Tibial nerve (tissue), 4 donors: Measurements from ENCODE around the gene DPEP2.

Experiments used
- EP300 ChIP-seq, 2 donors: sonication (generic); formaldehyde crosslinking; IDR thresholded peaks; one replicate each; pipeline ENCODE4 v1.6.1; 2017; ENCODE audit warnings: antibody characterized with exemption in 2 of 2, mild to moderate bottlenecking in 1 of 2
- POLR2A ChIP-seq, 2 donors: fragments of 450-650 bp; IDR thresholded peaks; one replicate each; pipeline ENCODE4 v1.6.1; 2017; ENCODE audit warnings: antibody characterized with exemption in 2 of 2, mild to moderate bottlenecking in 2 of 2, moderate library complexity in 2 of 2
- TF ChIP-seq, protein P1 (sequence below), 5 experiments: fragments of 200-600 bp in 3 of 5; fragments of 450-650 bp in 2 of 5; sonication (generic) in 3 of 5; IDR thresholded peaks; one replicate each; pipeline ENCODE4 v1.5.1; 2016 to 2019; ENCODE audit warnings: antibody characterized with exemption in 5 of 5, mild to moderate bottlenecking in 3 of 5, moderate library complexity in 2 of 5

DNA sequence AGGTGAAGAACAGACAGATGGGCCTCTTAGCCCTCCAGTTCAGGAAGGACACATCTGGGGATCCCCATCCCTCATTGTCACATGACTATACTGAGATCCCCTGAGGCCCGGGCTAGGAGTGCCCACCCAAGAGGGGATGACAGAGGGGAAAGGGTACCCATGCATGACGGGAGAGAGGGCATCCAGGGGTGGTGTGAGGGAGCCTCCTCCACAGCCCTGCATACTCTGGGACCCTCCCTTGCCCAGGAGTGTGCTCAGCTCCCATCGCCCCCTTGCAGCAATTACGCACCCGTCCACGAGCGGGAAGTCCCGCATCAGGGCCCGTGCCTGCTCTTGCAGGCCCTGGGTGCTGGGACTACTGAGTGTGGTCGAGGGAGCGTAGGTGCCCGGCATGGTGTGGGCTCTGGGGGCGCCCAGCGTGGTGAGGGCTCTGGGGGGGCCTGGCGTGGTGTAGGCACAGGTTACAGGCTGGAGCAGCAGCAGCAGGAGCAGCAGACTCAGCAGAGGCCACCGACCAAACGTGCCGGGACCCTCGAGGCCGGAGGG lies 6.5 kb downstream of the DPEP2 start:
- TF ChIP-seq, protein P1, sequence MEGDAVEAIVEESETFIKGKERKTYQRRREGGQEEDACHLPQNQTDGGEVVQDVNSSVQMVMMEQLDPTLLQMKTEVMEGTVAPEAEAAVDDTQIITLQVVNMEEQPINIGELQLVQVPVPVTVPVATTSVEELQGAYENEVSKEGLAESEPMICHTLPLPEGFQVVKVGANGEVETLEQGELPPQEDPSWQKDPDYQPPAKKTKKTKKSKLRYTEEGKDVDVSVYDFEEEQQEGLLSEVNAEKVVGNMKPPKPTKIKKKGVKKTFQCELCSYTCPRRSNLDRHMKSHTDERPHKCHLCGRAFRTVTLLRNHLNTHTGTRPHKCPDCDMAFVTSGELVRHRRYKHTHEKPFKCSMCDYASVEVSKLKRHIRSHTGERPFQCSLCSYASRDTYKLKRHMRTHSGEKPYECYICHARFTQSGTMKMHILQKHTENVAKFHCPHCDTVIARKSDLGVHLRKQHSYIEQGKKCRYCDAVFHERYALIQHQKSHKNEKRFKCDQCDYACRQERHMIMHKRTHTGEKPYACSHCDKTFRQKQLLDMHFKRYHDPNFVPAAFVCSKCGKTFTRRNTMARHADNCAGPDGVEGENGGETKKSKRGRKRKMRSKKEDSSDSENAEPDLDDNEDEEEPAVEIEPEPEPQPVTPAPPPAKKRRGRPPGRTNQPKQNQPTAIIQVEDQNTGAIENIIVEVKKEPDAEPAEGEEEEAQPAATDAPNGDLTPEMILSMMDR (IDR thresholded peaks at IDR 0.05) = no peak
- TF ChIP-seq POLR2A (IDR thresholded peaks at IDR 0.05) = no peak
- no peak for TF ChIP-seq EP300 (IDR thresholded peaks at IDR 0.05)
